Measurements from ENCODE around the gene ARVCF.

Gene ARVCF

DNA sequence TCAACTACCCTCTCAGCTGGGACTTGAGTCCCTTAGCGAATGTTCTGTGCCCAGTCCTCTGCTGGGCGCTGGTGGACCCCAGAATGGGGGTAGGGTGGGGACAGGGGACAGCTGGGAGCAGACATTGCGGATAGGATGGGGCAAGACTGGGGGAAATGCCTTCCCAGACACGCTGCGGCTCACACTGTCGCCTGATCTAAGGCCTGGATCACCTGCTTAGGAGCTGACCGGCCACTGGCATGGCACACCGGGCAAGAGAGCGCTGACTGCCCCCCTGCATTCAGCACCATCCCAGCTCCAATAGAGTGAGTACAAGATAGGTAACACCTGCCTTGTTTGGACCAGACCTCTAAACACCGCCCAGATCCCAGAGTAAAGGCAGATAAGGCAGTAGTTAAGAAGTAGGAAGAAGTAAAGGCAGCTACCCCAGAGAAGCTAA lies 1.4 kb downstream of the ARVCF start:
- no peak for DNase-seq

GRCh38 chr22:20014526-20015186 lies 2.0 kb downstream of the ARVCF start:
- peak; percentile 38 to 72 for DNase-seq

GRCh38 chr22:20013382-20013871 lies 3.2 kb downstream of the ARVCF start:
- peak in 1 of 2 experiments; percentile 71 for DNase-seq

DNA sequence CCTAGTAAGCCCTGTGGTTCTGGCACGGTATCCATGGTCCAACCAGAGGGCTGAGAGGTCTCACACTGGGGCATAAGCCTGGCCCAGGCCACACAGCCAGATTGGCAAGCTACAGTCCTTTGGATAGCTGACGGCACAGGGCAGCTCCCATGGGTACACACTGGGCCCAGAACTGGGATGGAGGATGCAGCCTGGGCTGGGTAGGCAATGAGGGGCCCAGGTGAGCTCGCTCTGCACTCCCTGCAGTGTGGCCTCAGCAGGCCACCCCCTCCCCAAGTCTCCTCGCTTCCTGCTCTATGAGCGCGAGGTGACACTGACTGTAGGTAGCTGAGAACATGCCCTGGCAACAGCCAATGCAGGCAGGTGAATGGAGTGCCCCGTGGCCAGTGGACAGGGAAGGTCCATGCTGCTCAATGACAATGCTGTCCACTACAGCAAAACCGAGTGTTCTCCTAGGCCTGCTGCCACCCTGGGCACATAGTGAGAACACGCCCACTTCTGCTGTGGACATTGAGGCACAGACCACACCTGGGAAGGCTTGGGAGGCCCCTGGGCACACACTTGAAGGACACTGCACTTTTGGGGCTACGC lies 3.8 kb downstream of the ARVCF start:
- no peak for DNase-seq

DNA sequence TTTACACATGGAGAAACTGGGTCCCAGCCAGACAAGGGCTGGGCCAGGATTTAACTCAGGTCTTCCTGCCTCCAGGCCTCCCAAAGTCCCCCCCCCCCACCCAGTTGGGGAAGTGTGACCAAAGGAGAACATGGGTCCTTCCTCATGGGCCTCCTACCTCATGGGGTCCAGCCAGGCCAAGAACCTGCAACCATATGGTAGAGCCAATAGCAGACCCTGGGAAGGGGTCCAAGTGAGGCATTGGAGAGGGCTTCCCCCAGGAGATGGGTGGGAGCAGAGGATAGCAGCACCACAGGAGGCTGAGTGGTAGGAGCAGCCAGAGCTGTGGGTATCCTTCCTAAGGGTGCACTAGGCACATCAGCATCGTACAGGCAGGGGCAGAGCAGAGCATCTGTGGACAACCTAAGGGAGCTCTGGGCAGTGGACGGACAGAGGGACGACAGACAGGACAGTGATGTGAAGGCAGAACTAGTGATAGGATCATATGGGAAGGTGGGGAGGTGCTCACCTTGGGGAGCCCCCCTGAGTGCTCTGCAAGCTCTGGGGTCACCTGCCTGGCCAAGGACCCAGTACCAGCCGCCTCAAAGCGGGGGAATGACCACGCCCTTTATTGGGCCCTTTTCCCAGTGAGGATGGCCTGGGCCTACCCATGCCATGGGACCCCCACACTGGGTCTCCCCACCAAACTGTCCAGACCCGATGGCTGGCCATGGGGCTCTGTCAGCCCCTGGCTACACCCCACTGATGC lies 4.5 kb downstream of the ARVCF start:
- DNase-seq: no peak

DNA sequence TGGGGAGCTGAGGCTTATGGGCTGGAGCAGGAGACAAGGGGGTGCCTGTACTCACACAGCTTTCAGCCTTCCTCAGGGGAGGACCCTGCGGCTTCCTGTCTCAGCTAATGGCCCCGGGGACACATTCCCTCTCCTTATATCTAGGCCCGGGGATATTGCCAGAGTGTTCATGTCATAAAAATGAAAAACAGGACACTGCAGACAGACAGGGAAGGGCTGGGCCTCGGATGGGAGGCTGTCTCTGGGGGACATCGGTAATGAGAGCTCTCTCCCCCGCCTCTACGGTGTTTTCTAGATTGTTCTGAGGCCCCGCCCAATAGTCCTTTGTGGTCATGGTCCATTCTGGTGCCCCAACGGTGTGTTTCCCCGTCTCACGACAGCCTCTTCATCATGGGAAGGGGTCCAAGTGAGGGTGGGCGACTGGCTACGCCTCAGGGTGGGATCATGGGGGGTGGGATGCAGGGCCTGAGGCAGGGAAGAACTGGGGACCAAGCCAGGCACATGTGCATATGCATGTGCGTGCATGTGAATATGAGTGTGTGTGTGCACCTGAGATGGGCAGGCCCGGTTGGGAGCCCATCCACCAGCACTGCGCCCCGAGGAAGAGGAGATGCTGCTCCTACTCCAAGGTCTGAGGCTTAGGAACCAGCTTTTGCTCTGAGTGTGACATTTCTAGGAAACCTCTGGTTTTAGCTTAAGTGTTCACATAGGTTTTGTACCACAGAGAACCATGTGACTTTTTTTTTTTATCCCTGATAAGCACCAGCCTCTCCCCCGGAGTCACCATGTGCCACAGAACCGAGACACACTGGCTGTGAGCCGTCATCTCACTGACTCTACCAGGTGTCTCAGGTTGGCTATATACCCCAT lies 5.3 kb downstream of the ARVCF start:
- DNase-seq: no peak

DNA sequence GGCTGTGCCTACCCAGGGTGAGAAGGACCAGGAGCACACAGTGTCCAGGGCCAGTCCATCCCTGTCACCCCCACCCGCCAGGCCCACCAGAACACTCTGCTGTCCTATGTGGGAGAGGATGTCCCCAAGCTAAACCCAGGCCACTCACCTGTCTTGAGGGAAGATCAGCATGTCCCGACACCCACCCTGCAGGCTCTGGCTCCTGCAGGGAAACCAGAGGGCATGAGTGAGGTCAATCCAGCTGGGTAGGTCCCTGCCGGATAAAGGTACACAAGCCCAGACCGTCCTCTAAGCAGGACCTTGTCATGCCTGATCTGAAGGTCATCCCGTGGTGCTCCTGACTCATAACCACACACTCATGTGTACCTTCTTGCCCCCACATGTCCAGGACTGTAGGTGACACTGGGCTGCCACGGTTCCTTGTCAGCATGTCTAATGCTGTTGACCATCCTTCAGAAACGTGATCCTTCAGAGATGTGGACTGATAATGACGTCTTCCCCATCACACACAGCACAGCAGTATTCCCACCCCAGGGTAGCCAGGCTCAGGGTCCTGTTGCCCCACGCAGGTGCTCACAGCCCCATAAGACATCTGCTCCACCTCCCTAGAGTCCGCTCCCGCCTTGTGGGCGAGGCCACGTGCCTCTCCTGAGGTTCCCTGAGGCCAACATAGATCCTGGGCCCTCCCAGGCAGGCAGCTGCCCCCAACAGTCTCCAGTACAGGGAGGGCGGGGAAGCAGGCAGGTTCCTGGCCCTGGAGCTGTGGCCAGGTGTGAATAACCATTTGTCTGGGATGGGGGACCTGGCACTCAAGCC lies 6.1 kb downstream of the ARVCF start:
- DNase-seq: no peak

- DNase-seq: no peak
Measured at GRCh38 chr22:20009582-20010306, 6.9 kb downstream of the ARVCF start.

- no peak for DNase-seq
Measured at GRCh38 chr22:20009018-20009491, 7.6 kb downstream of the ARVCF start.

GRCh38 chr22:20008221-20008995 lies 8.2 kb downstream of the ARVCF start:
- no peak for DNase-seq

DNA sequence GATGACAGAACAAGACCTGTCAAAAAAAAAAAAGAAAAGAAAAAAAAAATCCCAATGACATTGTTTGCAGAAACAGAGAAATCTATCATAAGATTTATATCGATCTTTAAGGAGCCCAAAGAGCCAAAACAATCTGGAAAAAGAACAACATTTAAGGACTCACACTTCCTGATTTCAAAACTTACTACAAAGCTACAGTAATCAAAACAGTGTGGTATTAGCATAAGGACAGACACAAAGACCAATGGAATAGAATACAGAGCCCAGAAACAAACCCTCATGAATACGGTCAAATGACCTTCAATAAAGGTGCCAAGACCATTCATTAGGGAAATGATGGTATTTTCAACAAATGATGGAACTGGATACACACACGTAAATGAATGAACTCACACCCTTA lies 12.2 kb downstream of the ARVCF start:
- DNase-seq: no peak

GRCh38 chr22:20003304-20003703 lies 13.3 kb downstream of the ARVCF start:
- DNase-seq: no peak

GRCh38 chr22:20002636-20003035 lies 14.0 kb downstream of the ARVCF start:
- no peak for DNase-seq

DNA sequence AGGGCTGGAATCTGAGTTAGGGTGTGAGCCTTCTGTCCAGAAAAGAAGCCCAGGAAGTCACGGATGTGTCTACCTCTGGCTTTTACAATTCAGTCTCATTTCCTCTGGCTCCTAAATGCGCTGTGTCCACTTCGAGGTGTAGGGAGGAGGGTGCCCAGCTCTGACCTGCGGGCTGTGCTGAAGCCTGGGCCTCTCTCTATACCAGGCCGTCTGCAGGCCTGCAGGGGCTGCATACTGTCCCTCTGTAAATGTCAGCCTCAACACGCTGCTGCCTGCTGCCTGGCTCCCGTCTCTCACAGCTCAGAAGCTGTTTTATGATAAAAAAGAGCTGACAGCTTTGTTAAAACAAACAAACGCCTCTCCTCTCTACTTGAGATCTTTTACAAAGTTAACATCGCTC lies 14.5 kb downstream of the ARVCF start:
- DNase-seq: no peak

- DNase-seq: no peak
Measured at GRCh38 chr22:20001082-20001638, 15.5 kb downstream of the ARVCF start.

GRCh38 chr22:20000246-20001081 lies 16.2 kb downstream of the ARVCF start:
- DNase-seq: no peak

GRCh38 chr22:19998991-19999820 lies 17.4 kb downstream of the ARVCF start:
- peak in 1 of 2 experiments; percentile 12 for DNase-seq
